GM21786 (cell line): ENCODE results near the gene PRKAB1.
"Not testable (repeated sequence)": the region's sequence is repeated elsewhere in the genome, so short reads cannot be mapped to it uniquely, and the experiment has no call there.

Experiments
- ATAC-seq: cut with Tn5 transposase; IDR thresholded peaks from one replicate; pipeline ENCODE4 v1.9.1; 2021; ENCODE audit not compliant: unreplicated experiment

Gene PRKAB1

GRCh38 chr12:119667577-119668323 is at the start of gene PRKAB1:
Gene PRKAB1 (plus strand): TSS chr12:119668133. CDS start chr12:119668245, 112 bp downstream.
- ATAC-seq, result peak; percentile 90

- ATAC-seq, result not testable (repeated sequence)
These were observed 49.5 kb upstream of the PRKAB1 start for GRCh38 chr12:119618328-119618896.

GRCh38 chr12:119620490-119620889 is 47.4 kb upstream of the PRKAB1 start:
- ATAC-seq, result no peak

GRCh38 chr12:119621878-119622277 is 46.1 kb upstream of the PRKAB1 start:
- ATAC-seq, result no peak

DNA sequence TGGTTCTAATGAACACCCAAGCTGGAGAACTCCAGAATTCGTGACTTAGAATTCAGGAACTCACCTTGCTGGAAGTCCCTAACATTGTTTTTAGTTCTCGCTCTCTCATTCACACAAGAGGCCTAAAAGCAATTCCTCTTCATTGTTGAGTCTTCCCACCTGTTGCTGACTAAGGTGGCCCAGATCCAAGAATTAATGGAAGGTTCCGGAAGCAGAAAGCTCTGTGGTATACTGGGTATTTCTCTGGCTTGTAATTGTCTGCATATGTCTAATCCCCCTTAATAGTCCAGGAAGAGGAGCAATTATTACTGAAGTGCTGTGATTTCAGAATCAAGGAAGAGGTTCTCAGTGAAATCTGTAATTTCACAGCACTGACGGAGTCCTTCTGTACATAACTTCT is 43.0 kb upstream of the PRKAB1 start:
- ATAC-seq, result no peak

GRCh38 chr12:119627019-119627643 is 40.8 kb upstream of the PRKAB1 start:
- no peak for ATAC-seq

GRCh38 chr12:119627686-119628085 is 40.2 kb upstream of the PRKAB1 start:
- no peak for ATAC-seq

DNA sequence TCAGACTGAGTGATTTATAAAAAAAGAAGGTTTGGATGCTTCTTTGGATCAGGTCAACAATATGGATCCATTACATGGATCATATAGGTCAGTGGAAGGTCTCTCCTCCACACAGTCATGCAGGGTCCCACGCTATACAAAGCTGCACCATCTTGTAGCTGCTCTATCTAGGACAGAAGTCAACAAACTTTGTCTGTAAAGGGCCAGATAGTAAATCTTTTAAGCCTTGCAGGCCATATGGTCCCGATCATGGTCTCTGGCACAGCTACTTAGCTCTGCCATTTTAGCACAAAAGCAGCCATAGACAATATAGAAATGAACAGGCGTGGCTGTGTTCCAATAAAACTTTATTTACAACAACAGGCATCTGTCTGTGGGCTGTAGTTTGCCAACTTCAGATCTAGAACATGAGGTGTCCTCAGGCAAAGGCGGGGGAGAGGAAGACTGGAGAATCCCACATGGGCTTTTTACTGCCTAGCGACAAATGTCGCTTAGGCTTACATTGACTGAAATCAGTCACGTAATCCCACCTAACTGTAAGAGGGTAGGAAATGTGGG is 37.6 kb upstream of the PRKAB1 start:
- ATAC-seq, result no peak

DNA sequence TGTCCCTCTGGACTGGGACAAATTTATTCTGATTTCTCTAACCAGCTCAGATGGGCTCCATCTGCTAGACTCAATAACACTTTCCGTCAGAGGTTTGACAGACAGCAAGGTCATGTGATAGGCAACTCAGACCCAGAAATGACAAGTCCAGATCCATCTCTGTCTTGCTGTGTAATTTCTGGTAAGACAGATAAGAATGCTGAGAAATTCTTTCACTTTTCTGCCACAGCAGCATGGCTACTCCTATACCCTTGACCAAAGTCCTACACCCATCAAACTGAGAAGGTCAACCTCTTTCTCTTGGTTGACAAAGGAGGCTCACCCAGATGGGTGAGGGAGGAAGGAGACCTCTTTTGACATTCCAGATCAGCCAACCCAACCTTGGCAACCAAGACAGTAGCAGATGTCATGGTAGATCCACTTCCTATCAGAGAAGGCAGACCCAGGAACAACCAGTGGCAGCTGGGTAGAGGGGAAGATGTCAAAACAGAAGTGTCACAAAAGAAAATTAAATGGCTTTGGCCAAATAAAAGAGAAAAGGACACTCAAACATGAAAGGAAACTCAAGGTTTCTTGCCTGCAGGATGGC is 36.9 kb upstream of the PRKAB1 start:
- no peak for ATAC-seq

DNA sequence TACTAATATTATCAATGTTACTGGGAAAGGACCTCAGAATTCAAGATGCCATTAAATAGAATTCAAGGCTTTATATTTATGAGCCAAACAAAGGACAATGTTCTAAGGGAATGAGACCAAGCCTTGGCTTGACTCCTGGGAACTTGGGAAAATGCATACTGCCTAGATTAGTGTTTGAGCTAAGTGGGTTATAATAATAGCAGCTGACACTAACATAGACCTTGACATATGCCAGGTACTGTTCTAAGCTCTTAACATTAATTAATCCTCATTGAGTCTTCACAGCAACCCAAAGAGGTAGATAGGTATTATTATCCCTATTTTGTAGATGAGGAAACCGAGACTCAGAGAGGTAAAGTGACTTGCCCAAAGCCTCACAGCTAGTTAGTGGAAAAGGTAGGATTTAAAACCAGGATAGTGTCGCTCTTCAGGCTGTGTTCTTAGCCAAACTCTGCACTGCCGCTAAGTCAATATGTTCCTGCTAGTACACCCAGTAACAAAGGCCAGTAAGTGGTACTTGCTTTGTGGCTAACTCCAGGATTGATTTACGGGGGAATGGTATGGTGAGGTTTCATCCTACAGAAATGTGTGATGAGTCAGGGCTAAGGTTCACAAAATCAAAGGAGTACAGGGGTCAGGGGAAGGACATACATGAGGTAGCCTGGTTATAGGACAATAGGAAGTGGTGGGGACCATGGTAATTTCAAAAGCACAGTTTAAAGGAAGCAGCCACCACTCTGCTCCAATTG is 35.8 kb upstream of the PRKAB1 start:
- no peak for ATAC-seq

GRCh38 chr12:119634743-119635142 is 33.2 kb upstream of the PRKAB1 start:
- ATAC-seq, result no peak

- no peak for ATAC-seq
These were observed 24.9 kb upstream of the PRKAB1 start for GRCh38 chr12:119642986-119643385.

DNA sequence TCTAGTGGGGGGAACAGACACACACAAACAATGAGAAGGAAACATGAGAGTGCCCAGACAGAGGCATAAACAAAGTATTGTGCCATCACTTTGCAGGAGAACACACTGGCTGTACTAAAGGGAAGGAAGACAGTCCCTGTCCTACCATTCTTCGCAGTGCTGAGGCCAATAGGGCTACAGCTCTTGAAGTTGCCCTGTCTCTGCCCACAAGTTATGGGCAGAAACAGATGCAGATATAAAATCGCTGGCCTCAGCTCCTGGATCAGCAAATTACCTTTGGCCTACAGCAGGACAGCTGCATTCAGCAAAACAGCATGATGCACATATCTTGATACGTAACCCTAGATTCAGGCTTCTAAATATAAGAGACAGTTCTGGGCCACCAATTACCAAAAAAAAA is 23.0 kb upstream of the PRKAB1 start:
- no peak for ATAC-seq

- no peak for ATAC-seq
These were observed 22.3 kb upstream of the PRKAB1 start for GRCh38 chr12:119645535-119646059.

- ATAC-seq, result no peak
These were observed 18.6 kb upstream of the PRKAB1 start for GRCh38 chr12:119649202-119649808.

- ATAC-seq, result no peak
These were observed 15.3 kb upstream of the PRKAB1 start for GRCh38 chr12:119652665-119653064.

GRCh38 chr12:119657001-119657400 is 10.9 kb upstream of the PRKAB1 start:
- not testable (repeated sequence) for ATAC-seq

DNA sequence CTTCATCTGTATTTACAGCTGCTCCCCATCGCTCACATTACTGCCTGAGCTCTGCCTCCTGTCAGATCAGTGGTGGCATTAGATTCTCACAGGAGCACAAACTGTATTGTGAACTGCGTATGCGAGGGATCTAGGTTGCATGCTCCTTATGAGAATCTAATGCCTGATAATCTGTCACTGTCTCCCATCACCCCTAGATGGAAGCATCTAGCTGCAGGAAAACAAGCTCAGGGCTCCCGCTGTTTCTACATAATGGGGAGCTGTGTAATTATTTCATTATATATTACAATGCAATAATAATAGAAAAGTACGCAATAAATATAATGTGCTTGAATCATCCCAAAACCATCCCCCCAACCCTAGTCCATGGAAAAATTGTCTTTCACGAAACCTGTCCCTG is 9.8 kb upstream of the PRKAB1 start:
- ATAC-seq, result not testable (repeated sequence)

DNA sequence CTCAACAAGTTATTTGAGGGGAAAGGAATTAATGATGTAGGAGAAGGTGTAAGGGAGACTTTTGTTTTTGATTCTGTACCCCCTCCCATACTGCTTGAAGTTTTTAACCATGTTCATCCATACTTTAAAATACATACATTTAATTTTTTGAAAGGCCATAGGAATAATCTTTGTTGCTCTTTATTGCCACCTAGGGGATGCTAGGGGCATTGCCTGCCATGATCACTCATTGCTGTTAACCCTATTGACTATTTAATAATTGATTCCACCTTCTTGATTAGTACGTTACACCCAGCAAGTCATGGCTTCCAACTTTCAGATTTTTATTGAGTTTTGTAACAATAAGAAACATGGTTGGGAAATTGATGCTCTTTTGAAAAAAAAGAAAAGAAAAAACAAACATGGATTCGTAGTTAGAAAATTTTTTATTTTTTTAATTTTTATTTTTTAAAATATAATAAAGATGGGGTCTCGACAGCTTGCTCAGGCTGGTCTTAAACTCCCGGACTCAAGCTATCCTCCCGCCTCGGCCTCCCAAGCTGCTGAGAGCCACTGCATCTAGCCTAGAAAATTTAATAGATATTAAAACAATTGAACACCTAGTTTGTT is 8.5 kb upstream of the PRKAB1 start:
- no peak for ATAC-seq

- no peak for ATAC-seq
These were observed 7.9 kb upstream of the PRKAB1 start for GRCh38 chr12:119660076-119660475.
